ENCODE measurements around the gene ANKRD34A. TPM values are rescaled to one million over a fixed set of nuclear protein-coding genes. Genes with fewer than 3 reads are reported as not detected.

The ANKRD34A gene
- total RNA-seq, 2 donors from 2014 or later, result 1.6 to 2.4 TPM

- H3K9me3 ChIP-seq, result no peaks in the 10 kb centered on the region
- WGBS, result 83% methylated on average over 7 of the region's 7 CpGs
- H3K27me3 ChIP-seq (replicated peaks; ENCODE audit: insufficient read depth), result no peaks in the 10 kb centered on the region
- no peak overlapping the region for H3K27ac ChIP-seq
- no peak overlapping the region for H3K4me3 ChIP-seq
- no peaks in the 10 kb centered on the region for H3K36me3 ChIP-seq
- H3K4me1 ChIP-seq (replicated peaks), result peaks cover 15% of the 10 kb centered on the region
- TF ChIP-seq CTCF (IDR thresholded peaks at IDR 0.05), result no peak
- TF ChIP-seq POLR2AphosphoS5 (IDR thresholded peaks at IDR 0.05), result no peak
- no peak for TF ChIP-seq POLR2A (IDR thresholded peaks at IDR 0.05)
- intact Hi-C loops (cut with DNase I), result no loop called here
- no peak for DNase-seq (ENCODE audit: low spot score)
Observed at GRCh38 chr1:145974721-145975120, 10.3 kb upstream of the ANKRD34A start.

- intact Hi-C loops (cut with DNase I), result no loop called here
- WGBS, result 72% methylated on average over 7 of the region's 7 CpGs
- TF ChIP-seq POLR2A (IDR thresholded peaks at IDR 0.05), result no peak
- TF ChIP-seq CTCF (IDR thresholded peaks at IDR 0.05), result no peak
- no peak for TF ChIP-seq POLR2AphosphoS5 (IDR thresholded peaks at IDR 0.05)
- DNase-seq (ENCODE audit: low spot score), result no peak
- no peak overlapping the region for H3K27ac ChIP-seq
- H3K36me3 ChIP-seq, result no peaks in the 10 kb centered on the region
- no peaks in the 10 kb centered on the region for H3K27me3 ChIP-seq (replicated peaks; ENCODE audit: insufficient read depth)
- H3K4me3 ChIP-seq, result no peak overlapping the region
- no peaks in the 10 kb centered on the region for H3K9me3 ChIP-seq
- H3K4me1 ChIP-seq (replicated peaks), result peaks cover 2% of the 10 kb centered on the region
Observed at GRCh38 chr1:145972580-145972979, 8.2 kb upstream of the ANKRD34A start.

GRCh38 chr1:145967288-145967687 lies 2.9 kb upstream of the ANKRD34A start:
- intact Hi-C loops (cut with DNase I), result no loop called here
- WGBS, result 94% methylated on average over 2 of the region's 2 CpGs
- DNase-seq (ENCODE audit: low spot score), result no peak

GRCh38 chr1:145965119-145965744 lies 857 bp upstream of the ANKRD34A start:
- Histone ChIP-seq H3K27ac (peak overlapping the region; percentile 84 to 89), H3K4me3 (peak overlapping the region; percentile 42 to 46), H3K27me3 (replicated peaks; ENCODE audit: insufficient read depth) (no peaks in the 10 kb centered on the region), H3K36me3 (no peaks in the 10 kb centered on the region), H3K4me1 (replicated peaks) (peaks cover 5% of the 10 kb centered on the region), H3K9me3 (no peaks in the 10 kb centered on the region)
- WGBS, result 0% methylated on average over 5 of the region's 5 CpGs
- intact Hi-C loops (cut with DNase I), result no loop called here
- TF ChIP-seq CTCF (IDR thresholded peaks at IDR 0.05) (no peak), POLR2AphosphoS5 (IDR thresholded peaks at IDR 0.05) (no peak), POLR2A (IDR thresholded peaks at IDR 0.05) (no peak)
- DNase-seq (ENCODE audit: low spot score), result no peak

More at GRCh38 chr1:145967288-145967687, 2.9 kb upstream of the ANKRD34A start:
- Histone ChIP-seq H3K36me3 (no peaks in the 10 kb centered on the region), H3K4me1 (replicated peaks) (peaks cover 5% of the 10 kb centered on the region), H3K27ac (no peak overlapping the region), H3K4me3 (no peak overlapping the region), H3K9me3 (no peaks in the 10 kb centered on the region), H3K27me3 (replicated peaks; ENCODE audit: insufficient read depth) (no peaks in the 10 kb centered on the region)
- TF ChIP-seq CTCF (IDR thresholded peaks at IDR 0.05) (no peak), POLR2AphosphoS5 (IDR thresholded peaks at IDR 0.05) (no peak), POLR2A (IDR thresholded peaks at IDR 0.05) (no peak)
